ENCODE results near the gene KCNAB1.

DNA sequence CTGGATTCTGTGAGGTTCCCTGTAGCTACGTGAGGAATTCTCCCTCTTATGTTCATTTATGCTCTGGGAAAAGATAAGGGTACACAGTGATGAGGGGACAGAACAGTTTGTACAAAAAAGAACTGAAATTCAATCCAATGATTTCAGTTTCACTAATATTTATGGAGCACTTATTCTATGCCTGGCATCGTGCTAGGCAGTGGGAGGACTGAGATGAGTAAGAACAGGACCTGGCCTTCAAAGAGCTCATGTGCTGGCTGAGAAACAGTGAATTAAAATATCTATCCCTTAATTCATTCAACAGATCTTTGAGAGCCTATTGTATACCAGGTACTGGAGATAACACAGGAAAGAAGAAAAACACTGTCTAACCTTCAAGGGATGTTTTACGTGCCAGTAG lies 412.4 kb downstream of the KCNAB1 start:
- TF ChIP-seq, protein P1, sequence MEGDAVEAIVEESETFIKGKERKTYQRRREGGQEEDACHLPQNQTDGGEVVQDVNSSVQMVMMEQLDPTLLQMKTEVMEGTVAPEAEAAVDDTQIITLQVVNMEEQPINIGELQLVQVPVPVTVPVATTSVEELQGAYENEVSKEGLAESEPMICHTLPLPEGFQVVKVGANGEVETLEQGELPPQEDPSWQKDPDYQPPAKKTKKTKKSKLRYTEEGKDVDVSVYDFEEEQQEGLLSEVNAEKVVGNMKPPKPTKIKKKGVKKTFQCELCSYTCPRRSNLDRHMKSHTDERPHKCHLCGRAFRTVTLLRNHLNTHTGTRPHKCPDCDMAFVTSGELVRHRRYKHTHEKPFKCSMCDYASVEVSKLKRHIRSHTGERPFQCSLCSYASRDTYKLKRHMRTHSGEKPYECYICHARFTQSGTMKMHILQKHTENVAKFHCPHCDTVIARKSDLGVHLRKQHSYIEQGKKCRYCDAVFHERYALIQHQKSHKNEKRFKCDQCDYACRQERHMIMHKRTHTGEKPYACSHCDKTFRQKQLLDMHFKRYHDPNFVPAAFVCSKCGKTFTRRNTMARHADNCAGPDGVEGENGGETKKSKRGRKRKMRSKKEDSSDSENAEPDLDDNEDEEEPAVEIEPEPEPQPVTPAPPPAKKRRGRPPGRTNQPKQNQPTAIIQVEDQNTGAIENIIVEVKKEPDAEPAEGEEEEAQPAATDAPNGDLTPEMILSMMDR (IDR thresholded peaks at IDR 0.05; ENCODE audit: poor library complexity): no peak
- no peak for TF ChIP-seq EZH2 (IDR thresholded peaks at IDR 0.05; ENCODE audit: borderline replicate concordance)
- TF ChIP-seq EZH2phosphoT487 (IDR thresholded peaks at IDR 0.05; ENCODE audit: low read depth, severe bottlenecking, unreplicated experiment): no peak

Measured in hepatocyte (in vitro differentiated cells).